GM21529 (cell line): Measurements from ENCODE around the gene PRPS1.
"Not testable (repeated sequence)": the region's sequence is repeated elsewhere in the genome, so short reads cannot be mapped to it uniquely, and the experiment has no call there.

ENCODE experiments used
- ATAC-seq: cut with Tn5 transposase; IDR thresholded peaks from one replicate; pipeline ENCODE4 v1.9.1; 2021; ENCODE audit not compliant: unreplicated experiment

PRPS1 gene

GRCh38 chrX:107674480-107675364, 46.4 kb downstream of the PRPS1 start:
- ATAC-seq: peak; percentile 24

- ATAC-seq: no peak
These were observed 47.0 kb downstream of the PRPS1 start for GRCh38 chrX:107675365-107675654.

DNA sequence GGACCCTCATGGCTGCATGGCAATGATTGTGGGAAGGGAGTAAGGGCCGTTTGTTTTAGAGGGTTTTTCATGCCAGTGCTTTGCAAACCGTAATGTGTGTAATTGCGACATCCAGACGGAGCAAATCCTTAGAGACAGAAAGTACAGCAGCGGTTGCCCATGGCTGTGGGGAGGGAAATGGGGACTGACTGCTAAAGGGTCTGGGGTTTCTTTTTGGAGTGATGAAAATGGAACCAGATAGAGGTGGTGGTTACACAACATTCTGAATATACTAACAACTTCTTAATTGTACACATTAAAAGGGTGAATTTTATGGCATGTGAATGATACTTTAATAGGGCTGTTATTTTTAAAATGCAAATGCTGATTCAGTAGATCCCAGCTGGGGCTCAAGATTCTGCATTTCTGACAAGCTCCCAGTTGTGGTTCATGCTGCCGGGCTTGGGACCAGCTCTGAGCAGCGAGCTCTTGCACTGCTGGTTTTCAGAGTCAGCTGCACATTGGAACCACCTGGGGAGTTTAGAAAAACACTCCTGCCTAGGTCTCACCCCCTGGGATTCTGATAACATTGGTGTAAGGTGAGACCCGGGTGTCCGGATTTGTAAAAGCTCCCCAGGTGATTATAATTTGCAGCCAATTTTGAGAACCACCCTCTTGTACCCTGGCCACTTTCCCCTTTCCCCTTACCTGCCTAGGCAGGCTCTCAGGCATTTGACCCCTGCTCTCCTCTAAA, 47.7 kb downstream of the PRPS1 start:
- no peak for ATAC-seq

- no peak for ATAC-seq
These were observed 48.5 kb downstream of the PRPS1 start for GRCh38 chrX:107676559-107677378.

- no peak for ATAC-seq
These were observed 49.2 kb downstream of the PRPS1 start for GRCh38 chrX:107677501-107677901.

- ATAC-seq: no peak
These were observed 49.6 kb downstream of the PRPS1 start for GRCh38 chrX:107677909-107678308.

GRCh38 chrX:107678957-107679740, 50.8 kb downstream of the PRPS1 start:
- no peak for ATAC-seq

DNA sequence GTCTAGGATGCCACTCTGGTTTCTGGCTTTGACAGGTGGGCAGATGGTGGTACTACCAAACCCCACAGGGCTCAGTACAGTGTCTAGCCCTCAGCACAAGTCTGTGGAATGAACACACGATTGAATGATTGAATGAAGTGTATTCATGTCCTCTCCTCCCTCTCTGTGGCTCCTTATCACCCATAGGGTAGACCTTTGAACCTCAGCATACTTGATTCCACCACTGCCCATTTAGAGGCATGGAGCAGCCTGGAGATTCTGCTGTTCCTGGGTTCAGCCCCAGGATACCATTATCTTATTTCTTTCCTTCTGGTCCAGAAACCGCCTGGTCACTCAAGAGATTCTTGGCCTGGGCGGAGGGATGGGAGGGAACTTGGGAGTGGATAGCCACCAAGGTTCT, 53.9 kb downstream of the PRPS1 start:
- ATAC-seq: no peak

DNA sequence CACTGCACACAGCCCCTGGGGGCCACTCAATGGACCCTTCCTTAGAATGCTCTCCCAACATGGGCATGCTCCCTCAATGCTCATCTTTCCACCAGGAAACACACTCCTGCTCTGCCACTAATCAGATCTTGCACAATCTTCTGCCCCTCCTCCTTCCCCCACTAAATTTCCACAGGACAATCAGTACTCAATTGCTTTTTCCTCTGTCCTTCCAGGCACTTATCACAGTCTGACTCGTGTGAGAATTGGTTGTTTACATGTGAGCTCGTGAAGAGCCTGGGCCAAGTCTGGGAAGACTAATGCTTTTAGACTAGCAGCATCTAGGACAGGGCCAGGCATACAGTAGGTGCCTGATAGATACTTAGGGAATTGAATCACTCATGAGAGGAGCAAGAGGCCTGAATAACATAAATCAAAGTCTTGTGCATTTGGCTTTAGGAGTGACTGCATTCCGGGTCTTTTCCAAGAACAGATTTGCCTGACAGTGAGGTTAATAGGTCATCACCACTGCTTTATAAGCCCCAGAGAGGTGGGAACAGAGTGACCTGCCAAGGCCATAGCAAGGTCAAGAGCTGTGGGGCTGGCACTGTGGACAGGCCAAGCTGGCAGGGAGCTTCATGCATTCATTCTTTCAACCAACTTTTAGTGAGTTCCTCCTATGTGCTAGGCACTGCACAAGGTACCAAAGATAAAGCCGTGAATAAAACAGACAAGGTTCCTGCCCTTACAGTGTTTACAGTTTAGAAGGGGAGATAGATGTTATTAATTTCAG, 55.0 kb downstream of the PRPS1 start:
- ATAC-seq: no peak

- no peak for ATAC-seq
These were observed 55.6 kb downstream of the PRPS1 start for GRCh38 chrX:107683931-107684330.

- peak; percentile 94 for ATAC-seq
These were observed 56.7 kb downstream of the PRPS1 start for GRCh38 chrX:107684956-107685385.

- ATAC-seq: not testable (repeated sequence)
These were observed 57.3 kb downstream of the PRPS1 start for GRCh38 chrX:107685586-107685985.

- ATAC-seq: no peak
These were observed 57.7 kb downstream of the PRPS1 start for GRCh38 chrX:107686026-107686425.

DNA sequence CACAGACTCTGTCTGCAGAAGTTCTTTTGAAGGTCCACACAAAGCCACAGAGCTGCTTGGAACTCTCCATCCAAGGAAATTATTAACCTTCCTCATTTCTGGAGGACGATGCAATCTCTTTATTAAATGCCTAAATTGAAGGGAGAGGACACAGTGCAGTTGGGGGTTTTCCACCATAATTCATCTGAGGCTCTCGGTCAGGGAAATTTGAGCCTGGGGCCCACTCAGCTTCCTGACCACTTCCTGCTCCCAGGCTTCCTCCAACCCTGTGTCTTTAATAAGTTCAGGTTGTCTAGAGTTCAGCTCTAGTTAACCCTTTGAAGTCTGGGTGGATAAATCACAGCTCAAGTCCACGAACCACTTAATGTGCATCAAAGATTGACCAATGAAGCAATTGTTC, 58.5 kb downstream of the PRPS1 start:
- ATAC-seq: no peak

GRCh38 chrX:107687445-107687844, 59.1 kb downstream of the PRPS1 start:
- no peak for ATAC-seq

DNA sequence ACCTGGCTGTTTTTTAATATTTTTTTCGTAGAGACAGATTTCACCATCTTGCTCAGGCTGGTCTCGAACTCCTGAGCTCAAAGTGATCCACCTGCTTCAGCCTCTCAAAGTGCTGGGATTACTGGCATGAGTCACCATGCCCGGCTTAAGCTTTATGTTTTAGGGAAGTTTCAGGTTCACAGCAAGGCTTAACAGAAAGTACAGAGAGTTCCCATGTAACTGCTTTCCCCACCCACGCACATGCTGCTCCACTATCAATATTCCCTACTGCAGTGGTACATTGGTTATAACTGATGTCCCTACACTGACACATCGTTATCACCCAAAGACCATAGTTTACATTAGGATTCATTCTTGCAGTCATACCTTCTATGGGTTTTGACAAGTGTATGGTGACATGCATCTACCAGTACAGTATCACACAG, 62.7 kb downstream of the PRPS1 start:
- ATAC-seq: no peak

DNA sequence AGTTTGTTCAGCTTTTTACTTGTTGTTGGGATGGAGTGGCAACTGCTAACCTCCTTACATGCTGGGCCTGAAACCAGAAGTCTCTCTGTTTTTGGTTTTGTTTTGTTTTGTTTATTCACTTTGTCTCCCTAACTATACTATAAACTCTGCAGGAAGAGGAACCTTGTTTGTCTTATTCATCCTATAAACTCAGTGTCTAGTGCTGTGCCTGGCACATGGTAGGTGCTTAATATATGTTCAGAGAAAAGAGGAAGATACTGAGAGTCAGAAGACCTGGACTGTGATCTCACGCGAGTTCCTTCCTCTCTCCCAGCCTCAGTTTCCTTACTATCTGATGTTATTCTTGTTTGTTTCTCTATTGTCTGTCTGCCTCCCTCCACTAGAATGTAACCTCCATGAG, 71.3 kb downstream of the PRPS1 start:
- no peak for ATAC-seq

DNA sequence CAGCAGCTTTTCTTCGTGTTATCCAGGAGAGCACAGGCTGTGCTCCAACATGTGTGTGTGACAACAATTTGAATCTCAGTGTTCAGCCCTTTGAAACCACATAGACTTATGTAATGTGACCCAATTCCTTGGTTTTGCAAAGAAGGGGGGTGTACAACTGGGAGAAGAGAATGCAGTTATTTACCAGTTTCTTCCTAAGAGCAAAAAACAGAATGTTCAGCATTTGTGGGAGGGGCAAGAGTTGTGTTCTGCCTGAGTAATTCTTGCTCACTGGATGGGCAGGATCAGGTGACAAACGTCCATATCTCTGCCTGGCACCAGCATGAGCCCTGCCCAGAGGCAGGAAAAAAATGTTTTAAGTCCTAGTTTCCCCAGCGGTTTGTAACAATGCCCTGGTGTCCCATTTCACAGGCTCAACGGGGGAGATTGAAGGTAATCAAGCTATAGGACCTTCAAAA, 72.0 kb downstream of the PRPS1 start:
- ATAC-seq: no peak
